ENCODE measurements around the gene CDIPT. TPM values are rescaled to one million over a fixed set of nuclear protein-coding genes. Genes with fewer than 3 reads are reported as not detected.

Gene CDIPT
- total and polyA plus RNA-seq, 10 of the 15 experiments (the other 5 are each of a cell fraction or from before 2014, with no cell fraction given) = 0.87 to 36.4 (median 27.1) TPM

DNA sequence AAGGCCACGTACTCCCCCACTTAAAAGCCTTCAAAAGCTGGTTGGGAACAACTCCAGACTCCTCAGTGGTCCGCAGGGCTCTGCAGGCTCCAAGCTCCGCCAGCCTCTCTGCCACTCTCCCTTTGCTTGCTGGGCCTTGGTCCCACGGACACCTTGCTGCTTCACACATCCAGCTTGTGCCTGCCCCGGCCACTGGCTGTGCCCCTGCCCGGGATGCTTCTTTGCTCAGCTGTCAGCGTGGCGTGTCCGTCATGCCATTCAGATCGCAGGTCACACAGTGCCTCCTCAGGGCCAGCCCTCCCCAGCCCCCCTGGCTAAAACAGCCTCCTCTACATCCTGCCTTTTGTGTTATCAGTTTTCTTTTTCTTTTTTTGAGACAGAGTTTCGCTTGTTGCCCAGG lies 49.1 kb upstream of the CDIPT start:
- no peak overlapping the region for H3K4me2 ChIP-seq (ENCODE audit: control insufficient read depth, insufficient read depth)
- TF ChIP-seq TCF7 (IDR thresholded peaks at IDR 0.05; ENCODE audit: borderline replicate concordance) (no peak), JUNB (IDR thresholded peaks at IDR 0.05) (no peak), POLR2A (IDR thresholded peaks at IDR 0.05; ENCODE audit: low read depth, low read length) (0 out of 2 replicates have a peak, but pooled peaks have one; percentile 31), SPI1 (IDR thresholded peaks at IDR 0.05; ENCODE audit: borderline replicate concordance, insufficient read depth, low read depth, low read length) (no peak), KAT2A (conservative IDR thresholded peaks at IDR 0.05; ENCODE audit: control insufficient read depth, low read depth, low read length) (no peak), CBFB (IDR thresholded peaks at IDR 0.05; ENCODE audit: low read depth) (no peak), NFYB (IDR thresholded peaks at IDR 0.05; ENCODE audit: insufficient read depth, low read depth, low read length) (no peak)
- intact Hi-C loops (cut with micrococcal nuclease; ENCODE audit: unreplicated experiment) (no loop called here), in situ Hi-C loops (cut with MboI) (no loop called here)
- DNase-seq (ENCODE audit: low read depth, low spot score) (no peak), FAIRE-seq (no peak), ATAC-seq (no peak)
- H3K27ac ChIP-seq (ENCODE audit: control insufficient read depth, insufficient read depth) = no peak overlapping the region
- ChIA-PET RAD21 (ENCODE audit: unreplicated experiment) (no interaction called here), SMC1A (ENCODE audit: uncharacterized antibody, unreplicated experiment) (no interaction called here), CTCF (no interaction called here), POLR2A (no interaction called here)
- H3K9me3 ChIP-seq (replicated peaks; ENCODE audit: control insufficient read depth, insufficient read depth, low read length) = no peaks in the 10 kb centered on the region
- H3K4me3 ChIP-seq = no peak overlapping the region
- no TSS peak for BruUV-seq (replicated peaks)
- no peaks in the 10 kb centered on the region for H3K4me1 ChIP-seq (ENCODE audit: control insufficient read depth, insufficient read depth, low read length)
- WGBS (ENCODE audit: insufficient coverage, insufficient replicate concordance, low lambda C conversion rate, missing lambda C conversion rate) = 89% methylated on average over 11 of the region's 11 CpGs
- no peaks in the 10 kb centered on the region for H3K79me2 ChIP-seq (ENCODE audit: control insufficient read depth, insufficient read depth, low read length)
- no peaks in the 10 kb centered on the region for H3K27me3 ChIP-seq (replicated peaks in 1 of 2; ENCODE audit: control insufficient read depth in 2 of 2, insufficient read depth in 2 of 2, low read length in 1 of 2)
- H3K36me3 ChIP-seq (ENCODE audit: control insufficient read depth in 2 of 2, insufficient read depth in 2 of 2, low read length in 1 of 2) = peaks cover 0 to 2% of the 10 kb centered on the region in 2 experiments; a peak in 2 of 4 replicates
- H2AFZ ChIP-seq (ENCODE audit: control insufficient read depth, low read depth, low read length) = no peak overlapping the region
- no peaks in the 10 kb centered on the region for H4K20me1 ChIP-seq (ENCODE audit: control insufficient read depth, insufficient read depth)
- H3K9ac ChIP-seq (ENCODE audit: control insufficient read depth, insufficient read depth, low read length) = no peak overlapping the region

DNA sequence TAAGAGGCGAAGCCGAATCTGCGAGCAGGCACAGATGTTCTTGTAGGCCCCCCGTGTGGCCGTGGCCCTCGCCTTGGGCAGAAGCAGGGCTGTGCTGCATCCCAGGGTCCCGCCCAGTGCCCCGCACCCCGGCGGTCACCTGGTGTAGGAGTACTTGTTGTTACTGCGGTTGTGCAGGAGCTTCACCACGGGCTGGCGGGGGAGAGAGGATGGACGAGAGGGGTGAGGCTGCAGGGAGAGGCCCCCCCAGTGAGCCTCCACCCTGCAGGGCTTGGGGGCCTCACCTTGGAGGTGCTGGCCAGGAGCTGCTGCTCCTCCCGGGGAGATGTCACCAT lies 48.6 kb upstream of the CDIPT start:
- RAD21 ChIA-PET (ENCODE audit: unreplicated experiment) = no interaction called here
- CTCF ChIA-PET = no interaction called here
- in situ Hi-C loops (cut with MboI) = no loop called here
- FAIRE-seq (no peak), DNase-seq (ENCODE audit: low read depth, low spot score) (no peak), ATAC-seq (no peak)
- WGBS (ENCODE audit: insufficient coverage, insufficient replicate concordance, low lambda C conversion rate, missing lambda C conversion rate) = 95% methylated on average over 13 of the region's 15 CpGs
- Histone ChIP-seq H3K27me3 (replicated peaks in 1 of 2; ENCODE audit: control insufficient read depth in 2 of 2, insufficient read depth in 2 of 2, low read length in 1 of 2) (no peaks in the 10 kb centered on the region), H3K4me2 (ENCODE audit: control insufficient read depth, insufficient read depth) (no peak overlapping the region), H3K4me1 (ENCODE audit: control insufficient read depth, insufficient read depth, low read length) (no peaks in the 10 kb centered on the region), H2AFZ (ENCODE audit: control insufficient read depth, low read depth, low read length) (no peak overlapping the region), H3K27ac (ENCODE audit: control insufficient read depth, insufficient read depth) (no peak overlapping the region), H3K9ac (ENCODE audit: control insufficient read depth, insufficient read depth, low read length) (no peak overlapping the region), H3K36me3 (ENCODE audit: control insufficient read depth in 2 of 2, insufficient read depth in 2 of 2, low read length in 1 of 2) (peaks cover 0 to 2% of the 10 kb centered on the region in 2 experiments; a peak in 2 of 4 replicates), H3K79me2 (ENCODE audit: control insufficient read depth, insufficient read depth, low read length) (no peaks in the 10 kb centered on the region), H3K9me3 (replicated peaks; ENCODE audit: control insufficient read depth, insufficient read depth, low read length) (no peaks in the 10 kb centered on the region), H3K4me3 (no peak overlapping the region), H4K20me1 (ENCODE audit: control insufficient read depth, insufficient read depth) (no peaks in the 10 kb centered on the region)
- POLR2A ChIA-PET = no interaction called here
- SMC1A ChIA-PET (ENCODE audit: uncharacterized antibody, unreplicated experiment) = no interaction called here
- no TSS peak for BruUV-seq (replicated peaks)
- intact Hi-C loops (cut with micrococcal nuclease; ENCODE audit: unreplicated experiment) = no loop called here
- TF ChIP-seq, protein P1, sequence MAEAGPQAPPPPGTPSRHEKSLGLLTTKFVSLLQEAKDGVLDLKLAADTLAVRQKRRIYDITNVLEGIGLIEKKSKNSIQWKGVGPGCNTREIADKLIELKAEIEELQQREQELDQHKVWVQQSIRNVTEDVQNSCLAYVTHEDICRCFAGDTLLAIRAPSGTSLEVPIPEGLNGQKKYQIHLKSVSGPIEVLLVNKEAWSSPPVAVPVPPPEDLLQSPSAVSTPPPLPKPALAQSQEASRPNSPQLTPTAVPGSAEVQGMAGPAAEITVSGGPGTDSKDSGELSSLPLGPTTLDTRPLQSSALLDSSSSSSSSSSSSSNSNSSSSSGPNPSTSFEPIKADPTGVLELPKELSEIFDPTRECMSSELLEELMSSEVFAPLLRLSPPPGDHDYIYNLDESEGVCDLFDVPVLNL (IDR thresholded peaks at IDR 0.05; ENCODE audit: low read depth, low read length) = no peak
- TF ChIP-seq, protein P2, sequence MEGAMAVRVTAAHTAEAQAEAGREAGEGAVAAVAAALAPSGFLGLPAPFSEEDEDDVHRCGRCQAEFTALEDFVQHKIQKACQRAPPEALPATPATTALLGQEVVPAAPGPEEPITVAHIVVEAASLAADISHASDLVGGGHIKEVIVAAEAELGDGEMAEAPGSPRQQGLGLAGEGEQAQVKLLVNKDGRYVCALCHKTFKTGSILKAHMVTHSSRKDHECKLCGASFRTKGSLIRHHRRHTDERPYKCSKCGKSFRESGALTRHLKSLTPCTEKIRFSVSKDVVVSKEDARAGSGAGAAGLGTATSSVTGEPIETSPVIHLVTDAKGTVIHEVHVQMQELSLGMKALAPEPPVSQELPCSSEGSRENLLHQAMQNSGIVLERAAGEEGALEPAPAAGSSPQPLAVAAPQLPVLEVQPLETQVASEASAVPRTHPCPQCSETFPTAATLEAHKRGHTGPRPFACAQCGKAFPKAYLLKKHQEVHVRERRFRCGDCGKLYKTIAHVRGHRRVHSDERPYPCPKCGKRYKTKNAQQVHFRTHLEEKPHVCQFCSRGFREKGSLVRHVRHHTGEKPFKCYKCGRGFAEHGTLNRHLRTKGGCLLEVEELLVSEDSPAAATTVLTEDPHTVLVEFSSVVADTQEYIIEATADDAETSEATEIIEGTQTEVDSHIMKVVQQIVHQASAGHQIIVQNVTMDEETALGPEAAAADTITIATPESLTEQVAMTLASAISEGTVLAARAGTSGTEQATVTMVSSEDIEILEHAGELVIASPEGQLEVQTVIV (IDR thresholded peaks at IDR 0.05; ENCODE audit: borderline replicate concordance, partially characterized antibody) = no peak
- TF ChIP-seq CREM (IDR thresholded peaks at IDR 0.05; ENCODE audit: low read depth) (no peak), POLR2AphosphoS5 (IDR thresholded peaks at IDR 0.05; ENCODE audit: low read length) (no peak), NRF1 (conservative IDR thresholded peaks at IDR 0.05; ENCODE audit: low read depth, low read length) (no peak), PAX8 (IDR thresholded peaks at IDR 0.05) (no peak)
- TF ChIP-seq, protein P3, sequence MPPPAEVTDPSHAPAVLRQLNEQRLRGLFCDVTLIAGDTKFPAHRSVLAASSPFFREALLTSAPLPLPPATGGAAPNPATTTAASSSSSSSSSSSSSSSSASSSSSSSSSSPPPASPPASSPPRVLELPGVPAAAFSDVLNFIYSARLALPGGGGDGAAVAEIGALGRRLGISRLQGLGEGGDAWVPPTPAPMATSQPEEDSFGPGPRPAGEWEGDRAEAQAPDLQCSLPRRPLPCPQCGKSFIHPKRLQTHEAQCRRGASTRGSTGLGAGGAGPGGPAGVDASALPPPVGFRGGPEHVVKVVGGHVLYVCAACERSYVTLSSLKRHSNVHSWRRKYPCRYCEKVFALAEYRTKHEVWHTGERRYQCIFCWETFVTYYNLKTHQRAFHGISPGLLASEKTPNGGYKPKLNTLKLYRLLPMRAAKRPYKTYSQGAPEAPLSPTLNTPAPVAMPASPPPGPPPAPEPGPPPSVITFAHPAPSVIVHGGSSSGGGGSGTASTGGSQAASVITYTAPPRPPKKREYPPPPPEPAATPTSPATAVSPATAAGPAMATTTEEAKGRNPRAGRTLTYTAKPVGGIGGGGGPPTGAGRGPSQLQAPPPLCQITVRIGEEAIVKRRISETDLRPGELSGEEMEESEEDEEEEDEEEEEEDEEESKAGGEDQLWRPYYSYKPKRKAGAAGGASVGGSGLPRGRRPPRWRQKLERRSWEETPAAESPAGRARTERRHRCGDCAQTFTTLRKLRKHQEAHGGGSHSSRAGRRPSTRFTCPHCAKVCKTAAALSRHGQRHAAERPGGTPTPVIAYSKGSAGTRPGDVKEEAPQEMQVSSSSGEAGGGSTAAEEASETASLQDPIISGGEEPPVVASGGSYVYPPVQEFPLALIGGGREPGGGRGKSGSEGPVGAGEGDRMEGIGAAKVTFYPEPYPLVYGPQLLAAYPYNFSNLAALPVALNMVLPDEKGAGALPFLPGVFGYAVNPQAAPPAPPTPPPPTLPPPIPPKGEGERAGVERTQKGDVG (CRISPR knock-in tag; IDR thresholded peaks at IDR 0.05) = no peak
